ENCODE data around the gene RAP1GAP2.
"Not testable (repeated sequence)": the region's sequence is repeated elsewhere in the genome, so short reads cannot be mapped to it uniquely, and the experiment has no call there.

Gene RAP1GAP2

GRCh38 chr17:3063507-3063906, 267.3 kb downstream of the RAP1GAP2 start, which contains the start of gene OR1D5:
TSS of gene OR1D5 (minus strand) at chr17:3063607. CDS start at chr17:3063607, 0 bp downstream.
- not testable (repeated sequence) for DNase-seq

GRCh38 chr17:3065192-3065591, 269.0 kb downstream of the RAP1GAP2 start:
- DNase-seq: not testable (repeated sequence)

DNA sequence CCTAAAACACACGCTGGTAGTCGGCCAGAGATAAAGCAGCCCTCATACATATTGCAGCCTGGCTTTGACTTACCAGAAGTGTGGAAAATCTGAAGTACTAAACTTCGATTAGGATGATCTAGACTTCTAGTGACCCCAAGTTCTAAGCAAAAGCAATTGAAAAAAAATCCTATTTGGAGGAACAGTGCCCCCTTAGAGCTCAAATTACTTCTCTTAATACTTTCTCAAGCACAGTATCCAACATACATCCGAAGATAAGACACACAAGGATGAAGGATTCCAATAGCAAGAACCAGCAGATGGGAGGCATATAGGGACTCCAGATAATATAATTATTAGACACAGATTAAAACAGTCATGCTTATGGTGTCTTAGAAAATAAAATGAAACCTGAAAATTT, 277.6 kb downstream of the RAP1GAP2 start:
- not testable (repeated sequence) for DNase-seq

Data from SHP77 (cell line).